Breast epithelium (tissue), 3 donors: ENCODE results near the gene CSF2RB.

Source experiments
- CTCF ChIP-seq, 3 donors: fragments of 450-650 bp; IDR thresholded peaks; one replicate each; pipeline ENCODE4 v1.5.1; 2016 to 2017; ENCODE audit warnings: antibody characterized with exemption in 3 of 3, mild to moderate bottlenecking in 3 of 3, moderate library complexity in 3 of 3
- POLR2A ChIP-seq: fragments of 450-650 bp; IDR thresholded peaks from one replicate; pipeline ENCODE4 v1.6.1; 2016; ENCODE audit warnings: antibody characterized with exemption, mild to moderate bottlenecking, moderate library complexity
- POLR2AphosphoS5 ChIP-seq, 3 donors: sonication (generic); formaldehyde crosslinking; IDR thresholded peaks; one replicate each; pipeline ENCODE4 v1.6.1; 2017; ENCODE audit warnings: antibody characterized with exemption in 3 of 3

- TF ChIP-seq CTCF (IDR thresholded peaks at IDR 0.05) (no peak), POLR2A (no peak), POLR2AphosphoS5 (IDR thresholded peaks at IDR 0.05) (no peak)
These were observed 19.2 kb upstream of the CSF2RB start for GRCh38 chr22:36894266-36894665.
